ENCODE results near the gene ALG9. TPM values are rescaled to one million over a fixed set of nuclear protein-coding genes. Genes with fewer than 3 reads are reported as not detected.

ALG9 gene
- total RNA-seq, 1 experiment from 2014 or later: 23.7 TPM

- Histone ChIP-seq H3K9me2 (ENCODE audit: insufficient read depth) (no peaks in the 10 kb centered on the region), H3K4me2 (ENCODE audit: low read length) (no peak overlapping the region), H2AFZ (ENCODE audit: low read depth, low read length, poor library complexity, severe bottlenecking) (no peak overlapping the region), H3K4me1 (ENCODE audit: control insufficient read depth in 1 of 2, insufficient read depth in 2 of 2, low read length in 2 of 2) (no peaks in the 10 kb centered on the region), H3K27me3 (ENCODE audit: insufficient read depth, low read length) (no peaks in the 10 kb centered on the region), H3K27ac (ENCODE audit: low read depth, low read length) (no peak overlapping the region), H4K20me1 (ENCODE audit: insufficient read depth) (no peaks in the 10 kb centered on the region), H3K79me2 (ENCODE audit: insufficient read depth, low read length) (no peaks in the 10 kb centered on the region), H3K4me3 (replicated peaks in 1 of 2; ENCODE audit: low read depth in 1 of 2, low read length in 2 of 2) (no peak overlapping the region), H3K9me3 (ENCODE audit: control insufficient read depth in 1 of 2, insufficient read depth in 1 of 2, low read depth in 1 of 2, low read length in 2 of 2) (no peaks in the 10 kb centered on the region), H3K9ac (ENCODE audit: low read length) (no peak overlapping the region), H3K36me3 (ENCODE audit: control insufficient read depth in 1 of 2, insufficient read depth in 2 of 2, low read length in 2 of 2) (no peaks in the 10 kb centered on the region)
- ATAC-seq (no peak), DNase-seq (ENCODE audit: low read depth, low spot score) (no peak)
- intact Hi-C loops (cut with micrococcal nuclease): loop anchor here (5.0 kb wide), 1 partner anchor 63 kb away; no protein-coding TSS in a partner anchor
- BruUV-seq (replicated peaks): no TSS peak
- POLR2A ChIA-PET: no interaction called here
- CTCF ChIA-PET: interaction anchor here (0.8 to 1.6 kb wide), 3 partner anchors 63 to 193 kb away, joined by 3 to 6 read pairs (median 3); no protein-coding TSS in a partner anchor
- TF ChIP-seq FOSL1 (IDR thresholded peaks at IDR 0.05; ENCODE audit: low read depth): no peak
- no peak for TF ChIP-seq SIN3A (IDR thresholded peaks at IDR 0.05; ENCODE audit: low read depth)
- TF ChIP-seq SRF (IDR thresholded peaks at IDR 0.05; ENCODE audit: low read depth): no peak
- no peak for TF ChIP-seq CTCF (IDR thresholded peaks at IDR 0.05 in 2 of 3, conservative IDR thresholded peaks at IDR 0.05 in 1 of 3; ENCODE audit: borderline replicate concordance in 1 of 3, insufficient read depth in 1 of 3, low read depth in 2 of 3, low read length in 2 of 3)
- no peak for TF ChIP-seq ATF3 (IDR thresholded peaks at IDR 0.05)
- RAD21 ChIA-PET (ENCODE audit: low non-redundant PET in 1 of 2, low total read pairs in 2 of 2, uncharacterized antibody in 2 of 2, unreplicated experiment in 2 of 2): interaction anchor here in 1 of 2 experiments (0.6 kb wide), 1 partner anchor 685 kb away, joined by 3 read pairs; no protein-coding TSS in a partner anchor
These were observed 92.3 kb downstream of the ALG9 start for GRCh38 chr11:111779118-111779517.

- H3K9me3 ChIP-seq (ENCODE audit: control insufficient read depth in 1 of 2, insufficient read depth in 1 of 2, low read depth in 1 of 2, low read length in 2 of 2): no peaks in the 10 kb centered on the region
- no peaks in the 10 kb centered on the region for H4K20me1 ChIP-seq (ENCODE audit: insufficient read depth)
- ChIA-PET POLR2A (no interaction called here), RAD21 (ENCODE audit: low non-redundant PET in 1 of 2, low total read pairs in 2 of 2, uncharacterized antibody in 2 of 2, unreplicated experiment in 2 of 2) (interaction anchor here in 1 of 2 experiments (0.7 kb wide), 1 partner anchor 43 kb away, joined by 3 read pairs; no protein-coding TSS in a partner anchor), CTCF (interaction anchor here (0.8 to 3.4 kb wide), 8 partner anchors 11 to 192 kb away, joined by 3 to 31 read pairs (median 6); partner anchors contain the start of gene PPP2R1B)
- H3K27ac ChIP-seq (ENCODE audit: low read depth, low read length): no peak overlapping the region
- H3K9me2 ChIP-seq (ENCODE audit: insufficient read depth): no peaks in the 10 kb centered on the region
- intact Hi-C loops (cut with micrococcal nuclease): loop anchor here (1.0 to 5.0 kb wide), 2 partner anchors 64 to 324 kb away; no protein-coding TSS in a partner anchor
- no peak overlapping the region for H2AFZ ChIP-seq (ENCODE audit: low read depth, low read length, poor library complexity, severe bottlenecking)
- ATAC-seq (no peak), DNase-seq (ENCODE audit: low read depth, low spot score) (no peak)
- no peak overlapping the region for H3K4me2 ChIP-seq (ENCODE audit: low read length)
- no peak overlapping the region for H3K9ac ChIP-seq (ENCODE audit: low read length)
- BruUV-seq (replicated peaks): no TSS peak
- no peak overlapping the region for H3K4me3 ChIP-seq (replicated peaks in 1 of 2; ENCODE audit: low read depth in 1 of 2, low read length in 2 of 2)
- H3K79me2 ChIP-seq (ENCODE audit: insufficient read depth, low read length): no peaks in the 10 kb centered on the region
- H3K4me1 ChIP-seq (ENCODE audit: control insufficient read depth in 1 of 2, insufficient read depth in 2 of 2, low read length in 2 of 2): no peaks in the 10 kb centered on the region
- H3K36me3 ChIP-seq (ENCODE audit: control insufficient read depth in 1 of 2, insufficient read depth in 2 of 2, low read length in 2 of 2): no peaks in the 10 kb centered on the region
- no peaks in the 10 kb centered on the region for H3K27me3 ChIP-seq (ENCODE audit: insufficient read depth, low read length)
- no peak for TF ChIP-seq SIN3A (IDR thresholded peaks at IDR 0.05; ENCODE audit: low read depth)
- TF ChIP-seq SRF (IDR thresholded peaks at IDR 0.05; ENCODE audit: low read depth): no peak
- TF ChIP-seq EZH2 (IDR thresholded peaks at IDR 0.05): no peak
- no peak for TF ChIP-seq REST (IDR thresholded peaks at IDR 0.05; ENCODE audit: low read depth)
- TF ChIP-seq TCF7L2 (IDR thresholded peaks at IDR 0.05; ENCODE audit: borderline replicate concordance, extremely low read depth, insufficient read depth, insufficient read length): no peak
- TF ChIP-seq RAD21 (IDR thresholded peaks at IDR 0.05; ENCODE audit: low read depth): no peak
- TF ChIP-seq EZH2phosphoT487 (IDR thresholded peaks at IDR 0.05; ENCODE audit: borderline replicate concordance): no peak
These were observed 93.3 kb downstream of the ALG9 start for GRCh38 chr11:111778047-111778558.

Measured in HCT116 (cell line).